Panc1 (cell line): ENCODE data around the gene AP5S1. TPM values are rescaled to one million over a fixed set of nuclear protein-coding genes. Genes with fewer than 3 reads are reported as not detected.

Experiments used
- ATAC-seq: fragments of 200-7000 bp; cut with Tn5 transposase; 2 replicates; pipeline ENCODE4 v1.9.1; 2020; ENCODE audit warnings: mild to moderate bottlenecking, moderate library complexity
- BruUV-seq: library from RNA; stranded (reverse); fragments of 400-500 nt; replicated peaks from 2 replicates; lab custom pipeline; 2021; lab: Mats Ljungman, UMichigan
- CTCF ChIA-PET: fragments of 300-600 bp; sonication (Branson Sonifier 250); formaldehyde crosslinking; loops from one replicate; lab custom pipeline; 2022; ENCODE audit warnings: antibody characterized with exemption; lab: Charles Lee
- POLR2A ChIA-PET: fragments of 300-600 bp; sonication (Branson Sonifier 250); formaldehyde crosslinking; loops from one replicate; lab custom pipeline; 2022; ENCODE audit warnings: antibody characterized with exemption; lab: Charles Lee
- DNase-seq: peaks from one replicate; pipeline ENCODE4 v3.0.0-alpha.2; 2010; ENCODE audit warnings: low read depth, low spot score
- H3K27ac ChIP-seq: 2 replicates; pipeline ENCODE4 v1.5.1; 2011; ENCODE audit warnings: mild to moderate bottlenecking, low read length, inconsistent platforms
- H3K27me3 ChIP-seq: fragments of 200-500 bp; sonication (Bioruptor generic); 2 replicates; pipeline ENCODE4 v1.6.0; 2014; ENCODE audit warnings: low read length, inconsistent platforms; ENCODE audit not compliant: control insufficient read depth, insufficient read depth
- H3K36me3 ChIP-seq: fragments of 200-500 bp; sonication (Bioruptor generic); 2 replicates; pipeline ENCODE4 v1.5.1; 2014; ENCODE audit warnings: inconsistent platforms, mild to moderate bottlenecking, low read length, moderate library complexity; ENCODE audit not compliant: control insufficient read depth, insufficient read depth
- H3K4me1 ChIP-seq: 2 replicates; pipeline ENCODE4 v1.5.1; 2011; ENCODE audit warnings: inconsistent platforms, mild to moderate bottlenecking, low read length, moderate library complexity; ENCODE audit not compliant: control insufficient read depth, insufficient read depth
- H3K4me3 ChIP-seq, 2 experiments: 2 replicates each; pipeline ENCODE4 v1.5.1; 2011 to 2012; ENCODE audit warnings: low read depth in 2 of 2, low read length in 2 of 2, mild to moderate bottlenecking in 2 of 2, inconsistent platforms in 1 of 2, moderate library complexity in 1 of 2
- H3K9me3 ChIP-seq: fragments of 200-500 bp; sonication (Bioruptor generic); 2 replicates; pipeline ENCODE4 v1.5.1; 2014; ENCODE audit warnings: low read depth, mild to moderate bottlenecking, inconsistent platforms, low read length, moderate library complexity; ENCODE audit not compliant: control insufficient read depth, insufficient read depth
- CTCF ChIP-seq: fragments of 450-650 bp; IDR thresholded peaks from 2 replicates; pipeline ENCODE4 v1.5.1; 2017; ENCODE audit warnings: mild to moderate bottlenecking
- POLR2AphosphoS5 ChIP-seq: IDR thresholded peaks from 2 replicates; pipeline ENCODE4 v1.6.1; 2012; ENCODE audit warnings: mild to moderate bottlenecking, low read depth, low read length, moderate library complexity
- REST ChIP-seq, 2 experiments: IDR thresholded peaks; 2 replicates each; pipeline ENCODE4 v1.6.1; 2011 to 2012; ENCODE audit warnings: low read depth in 2 of 2, control low read depth in 1 of 2, low read length in 1 of 2, mild to moderate bottlenecking in 1 of 2, moderate library complexity in 1 of 2; ENCODE audit not compliant: insufficient read depth in 1 of 2
- SIN3A ChIP-seq: IDR thresholded peaks from 2 replicates; pipeline ENCODE4 v1.6.1; 2012; ENCODE audit warnings: low read depth, mild to moderate bottlenecking, low read length, moderate library complexity, borderline replicate concordance; ENCODE audit not compliant: insufficient read depth
- TCF7L2 ChIP-seq: IDR thresholded peaks from 2 replicates; pipeline ENCODE4 v1.6.1; 2011; ENCODE audit warnings: mild to moderate bottlenecking, low read depth, low read length, inconsistent platforms
- in situ Hi-C: cut with HindIII; loops from 2 replicates; pipeline ENCODE4 v1.10.0; 2016; ENCODE audit warnings: low sequenced_read_pairs, low pct_unique_long_range_greater_than_20kb
- intact Hi-C: fragments of 100-400 bp; cut with micrococcal nuclease; formaldehyde crosslinking; loops from one replicate; pipeline ENCODE4 v1.10.0; 2022; ENCODE audit not compliant: unreplicated experiment
- total RNA-seq: library from RNA; stranded (reverse); gene quantifications from one replicate; pipeline ENCODE4 v1.2.1, GENCODE V29; 2021; ENCODE audit not compliant: unreplicated experiment

The AP5S1 gene
- total RNA-seq, 1 experiment from 2014 or later = 23.1 TPM

- ChIA-PET CTCF (interaction anchor here (0.6 kb wide), 3 partner anchors 13 to 1302 kb away, joined by 3 to 6 read pairs (median 4); no protein-coding TSS in a partner anchor), POLR2A (interaction anchor here (0.5 to 0.7 kb wide), 2 partner anchors 31 to 32 kb away, joined by 4 to 12 read pairs; no protein-coding TSS in a partner anchor)
- Histone ChIP-seq H3K4me1 (peaks cover 23% of the 10 kb centered on the region), H3K9me3 (no peaks in the 10 kb centered on the region), H3K27ac (peak overlapping the region; percentile 89), H3K27me3 (no peaks in the 10 kb centered on the region), H3K4me3 (peak overlapping the region; percentile 60 to 74), H3K36me3 (0 out of 2 replicates have a peak, but pooled peaks cover 4% of the 10 kb centered on the region)
- no peak for TF ChIP-seq SIN3A
- no peak for TF ChIP-seq POLR2AphosphoS5
- no peak for TF ChIP-seq REST (IDR thresholded peaks at IDR 0.05; ENCODE audit: insufficient read depth in 1 of 2, low read depth in 2 of 2, low read length in 1 of 2)
- TF ChIP-seq TCF7L2 = no peak
- no peak for TF ChIP-seq CTCF
- BruUV-seq = no TSS peak
- no peak for ATAC-seq
- intact Hi-C loops (loop anchor here (2.0 kb wide), 1 partner anchor 31 kb away; no protein-coding TSS in a partner anchor), in situ Hi-C loops (no loop called here)
- DNase-seq = no peak
Measured at GRCh38 chr20:3819411-3820047, 818 bp upstream of the AP5S1 start.

GRCh38 chr20:3820901-3821727 is 767 bp downstream of the AP5S1 start:
- in situ Hi-C loops = no loop called here
- TF ChIP-seq POLR2AphosphoS5 (no peak), SIN3A (no peak), CTCF (no peak)
- DNase-seq = no peak
- Histone ChIP-seq H3K4me1 (peaks cover 19% of the 10 kb centered on the region), H3K4me3 (peak overlapping the region; percentile 60 to 74), H3K27me3 (no peaks in the 10 kb centered on the region), H3K9me3 (no peaks in the 10 kb centered on the region), H3K36me3 (0 out of 2 replicates have a peak, but pooled peaks cover 4% of the 10 kb centered on the region), H3K27ac (peak overlapping the region; percentile 89)
- ATAC-seq = no peak
- POLR2A ChIA-PET = interaction anchor here (0.6 to 0.9 kb wide), 3 partner anchors 20 to 661 kb away, joined by 3 to 8 read pairs (median 3); partner anchors contain the start of genes FASTKD5, SPEF1 and UBOX5
- CTCF ChIA-PET = interaction anchor here (0.6 to 1.9 kb wide), 6 partner anchors 14 to 195 kb away, joined by 3 to 7 read pairs (median 4); partner anchors contain the start of gene SPEF1
- TSS peak; percentile 88 for BruUV-seq
- intact Hi-C loops = loop anchor here (2.0 kb wide), 1 partner anchor 32 kb away; no protein-coding TSS in a partner anchor
